OCI-LY1 (cell line): ENCODE results near the gene QKI.

ENCODE experiments used
- H2AFZ ChIP-seq: fragments of 200-600 bp; sonication (generic), shearing (Covaris generic); 2 replicates; pipeline ENCODE4 v1.6.0; 2014; ENCODE audit warnings: antibody characterized with exemption, mild to moderate bottlenecking, low read length
- H3F3A ChIP-seq: fragments of 200-600 bp; sonication (generic), shearing (Covaris generic); 2 replicates; pipeline ENCODE4 v1.6.0; 2014; ENCODE audit warnings: mild to moderate bottlenecking, antibody characterized with exemption, low read length, moderate library complexity; ENCODE audit not compliant: insufficient read depth
- H3K27ac ChIP-seq: fragments of 200-600 bp; sonication (generic); 2 replicates; pipeline ENCODE4 v1.5.1; 2014; ENCODE audit warnings: low read length, mixed run types, mild to moderate bottlenecking, low read depth; ENCODE audit not compliant: poor library complexity, severe bottlenecking
- H3K27me3 ChIP-seq: fragments of 200-600 bp; sonication (generic); 2 replicates; pipeline ENCODE4 v1.6.0; 2014; ENCODE audit warnings: antibody characterized with exemption, mild to moderate bottlenecking, low read length, moderate library complexity; ENCODE audit not compliant: insufficient read depth
- H3K36me3 ChIP-seq: fragments of 200-600 bp; sonication (generic); 2 replicates; pipeline ENCODE4 v1.6.1; 2014; ENCODE audit warnings: mild to moderate bottlenecking, antibody characterized with exemption, low read length, moderate library complexity, mixed read lengths; ENCODE audit not compliant: insufficient read depth
- H3K4me1 ChIP-seq: fragments of 200-600 bp; sonication (generic); 2 replicates; pipeline ENCODE4 v1.5.1; 2014; ENCODE audit warnings: mild to moderate bottlenecking, low read length, moderate library complexity; ENCODE audit not compliant: insufficient read depth, severe bottlenecking
- H3K4me2 ChIP-seq: fragments of 200-600 bp; sonication (generic), shearing (Covaris generic); 2 replicates; pipeline ENCODE4 v1.6.1; 2014; ENCODE audit warnings: low read length
- H3K4me3 ChIP-seq: fragments of 200-600 bp; sonication (generic); 2 replicates; pipeline ENCODE4 v1.5.1; 2014; ENCODE audit warnings: low read length, low read depth, mild to moderate bottlenecking, mixed read lengths; ENCODE audit not compliant: poor library complexity, severe bottlenecking
- H3K79me2 ChIP-seq: fragments of 200-600 bp; shearing (Covaris generic); 2 replicates; pipeline ENCODE4 v1.6.1; 2016; ENCODE audit warnings: mixed run types, low read length, mixed read lengths; ENCODE audit not compliant: insufficient read depth
- H3K9ac ChIP-seq: fragments of 200-600 bp; sonication (generic), shearing (Covaris generic); 2 replicates; pipeline ENCODE4 v1.6.1; 2014; ENCODE audit warnings: mild to moderate bottlenecking, low read length, mixed read lengths
- H3K9me2 ChIP-seq: fragments of 200-600 bp; sonication (generic), shearing (Covaris generic); 2 replicates; pipeline ENCODE4 v1.6.1; 2014; ENCODE audit warnings: low read depth, mild to moderate bottlenecking, low read length, mixed read lengths
- H3K9me3 ChIP-seq: fragments of 200-600 bp; shearing (Covaris generic); 2 replicates; pipeline ENCODE4 v1.6.1; 2014; ENCODE audit warnings: low read length, mixed read lengths
- H4K20me1 ChIP-seq: fragments of 200-600 bp; sonication (generic), shearing (Covaris generic); 2 replicates; pipeline ENCODE4 v1.6.0; 2016; ENCODE audit warnings: mild to moderate bottlenecking, low read length; ENCODE audit not compliant: insufficient read depth
- CTCF ChIP-seq: fragments of 200-600 bp; sonication (generic), shearing (Covaris generic); IDR thresholded peaks from 2 replicates; pipeline ENCODE4 v1.5.1; 2017; ENCODE audit warnings: mild to moderate bottlenecking, antibody characterized with exemption, low read length, moderate library complexity, mixed read lengths
- EZH2 ChIP-seq: fragments of 200-600 bp; sonication (generic), shearing (Covaris generic); IDR thresholded peaks from 2 replicates; pipeline ENCODE4 v1.8.0; 2017; ENCODE audit warnings: borderline replicate concordance, mixed run types, mild to moderate bottlenecking, antibody characterized with exemption, low read length, moderate library complexity, mixed read lengths

Gene QKI

DNA sequence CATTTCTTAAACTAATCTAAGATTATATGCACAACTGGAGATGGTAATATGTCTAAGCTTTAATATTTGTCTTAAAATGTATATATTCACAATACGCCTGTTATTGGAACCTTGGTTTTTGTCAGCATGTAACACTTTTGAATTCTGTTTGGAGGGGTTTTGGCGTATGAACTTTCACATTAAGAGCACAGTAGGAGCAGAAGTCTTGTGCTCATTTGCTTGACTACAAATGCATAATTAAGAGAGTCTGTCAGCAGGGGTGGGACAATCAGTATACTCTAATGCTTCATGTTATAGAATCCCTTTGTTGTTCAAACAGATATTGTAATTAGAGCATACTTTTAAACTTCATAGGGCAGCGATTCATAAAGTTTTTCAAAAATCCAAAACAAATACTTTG is 112.8 kb downstream of the QKI start:
- H3K4me2 ChIP-seq = no peak overlapping the region
- H3K9me2 ChIP-seq = no peaks in the 10 kb centered on the region
- H3K27me3 ChIP-seq = no peaks in the 10 kb centered on the region
- H3K79me2 ChIP-seq = 0 out of 2 replicates have a peak, but pooled peaks cover 4% of the 10 kb centered on the region
- H3K4me1 ChIP-seq = no peaks in the 10 kb centered on the region
- TF ChIP-seq CTCF (no peak), EZH2 (no peak)
- H3K27ac ChIP-seq = no peak overlapping the region
- no peak overlapping the region for H2AFZ ChIP-seq
- no peak overlapping the region for H3K4me3 ChIP-seq
- H3K36me3 ChIP-seq = no peaks in the 10 kb centered on the region
- H3K9me3 ChIP-seq = no peaks in the 10 kb centered on the region
- no peak overlapping the region for H3K9ac ChIP-seq
- H3F3A ChIP-seq = no peaks in the 10 kb centered on the region
- no peaks in the 10 kb centered on the region for H4K20me1 ChIP-seq

DNA sequence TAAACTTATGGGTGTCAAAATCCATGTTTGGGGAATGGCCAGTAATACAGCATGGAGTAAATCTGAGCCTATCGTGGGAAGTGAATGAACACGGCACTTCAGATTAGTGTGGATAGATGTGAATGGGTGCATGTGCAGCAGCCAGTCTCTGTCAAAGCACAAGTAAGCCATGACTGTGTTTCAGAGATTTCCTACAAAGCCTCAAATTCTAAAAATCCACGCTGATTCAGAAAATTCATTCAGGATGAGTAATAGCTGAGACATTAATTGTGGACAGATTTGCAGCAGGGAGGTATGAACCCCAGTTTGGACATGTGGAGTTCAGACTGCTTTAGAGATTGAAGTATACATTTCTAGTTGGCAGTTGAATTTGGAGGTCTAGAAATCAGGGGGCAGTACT is 115.1 kb downstream of the QKI start:
- no peak overlapping the region for H3K4me3 ChIP-seq
- H3K27ac ChIP-seq = no peak overlapping the region
- no peaks in the 10 kb centered on the region for H3K9me3 ChIP-seq
- H3F3A ChIP-seq = no peaks in the 10 kb centered on the region
- H3K9ac ChIP-seq = no peak overlapping the region
- H3K9me2 ChIP-seq = no peaks in the 10 kb centered on the region
- H3K36me3 ChIP-seq = no peaks in the 10 kb centered on the region
- H3K4me1 ChIP-seq = peaks cover 3% of the 10 kb centered on the region
- TF ChIP-seq CTCF (no peak), EZH2 (no peak)
- H2AFZ ChIP-seq = no peak overlapping the region
- H3K79me2 ChIP-seq = 0 out of 2 replicates have a peak, but pooled peaks cover 7% of the 10 kb centered on the region
- no peaks in the 10 kb centered on the region for H4K20me1 ChIP-seq
- H3K27me3 ChIP-seq = no peaks in the 10 kb centered on the region
- no peak overlapping the region for H3K4me2 ChIP-seq

DNA sequence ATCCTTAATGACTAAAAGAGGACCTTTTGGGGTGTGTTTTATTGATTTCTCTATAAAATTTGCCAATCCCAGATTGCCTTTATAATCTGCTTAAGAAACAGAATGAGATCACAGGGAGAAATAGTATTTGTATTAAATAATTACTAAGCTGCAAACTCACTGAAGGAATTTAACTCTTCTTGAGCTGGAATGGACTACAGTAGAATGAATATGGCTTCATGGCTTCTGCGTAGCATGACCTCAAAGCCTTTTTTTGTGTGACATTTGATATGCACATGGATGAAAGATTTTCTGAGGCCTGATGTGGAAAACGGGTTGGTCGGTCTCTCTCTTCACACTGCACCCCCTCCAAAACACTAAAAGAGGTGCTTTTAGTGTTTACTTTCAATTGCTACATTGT is 115.9 kb downstream of the QKI start:
- Histone ChIP-seq H3K9me2 (no peaks in the 10 kb centered on the region), H3K4me1 (peaks cover 3% of the 10 kb centered on the region), H3K36me3 (no peaks in the 10 kb centered on the region), H3K4me2 (no peak overlapping the region), H4K20me1 (no peaks in the 10 kb centered on the region), H3K79me2 (0 out of 2 replicates have a peak, but pooled peaks cover 7% of the 10 kb centered on the region), H3K9ac (no peak overlapping the region), H3F3A (no peaks in the 10 kb centered on the region), H3K27ac (no peak overlapping the region), H3K27me3 (no peaks in the 10 kb centered on the region), H3K4me3 (no peak overlapping the region), H3K9me3 (no peaks in the 10 kb centered on the region), H2AFZ (no peak overlapping the region)
- TF ChIP-seq CTCF (no peak), EZH2 (no peak)
